GM23248 (cell line): Measurements from ENCODE around the gene GPR108. TPM values are rescaled to one million over a fixed set of nuclear protein-coding genes. Genes with fewer than 3 reads are reported as not detected.

ENCODE experiments used
- DNase-seq: peaks from one replicate; pipeline ENCODE4 v3.0.0-alpha.2; 2015
- H2AFZ ChIP-seq: fragments of 200-600 bp; sonication (generic); 2 replicates; pipeline ENCODE4 v1.6.1; 2016; ENCODE audit warnings: antibody characterized with exemption
- H3F3A ChIP-seq: fragments of 200-600 bp; sonication (generic); 2 replicates; pipeline ENCODE4 v1.6.1; 2016; ENCODE audit warnings: mild to moderate bottlenecking, antibody characterized with exemption, mixed run types; ENCODE audit not compliant: insufficient read depth
- H3K27ac ChIP-seq: fragments of 200-600 bp; sonication (generic); 2 replicates; pipeline ENCODE4 v1.5.1; 2016; ENCODE audit warnings: mild to moderate bottlenecking
- H3K27me3 ChIP-seq: fragments of 200-600 bp; sonication (generic); replicated peaks from 2 replicates; pipeline ENCODE4 v1.6.1; 2016; ENCODE audit warnings: mild to moderate bottlenecking; ENCODE audit not compliant: insufficient read depth
- H3K36me3 ChIP-seq: fragments of 200-600 bp; sonication (generic); 2 replicates; pipeline ENCODE4 v1.6.1; 2016; ENCODE audit warnings: low read depth, mild to moderate bottlenecking
- H3K4me1 ChIP-seq: fragments of 200-600 bp; sonication (generic); 2 replicates; pipeline ENCODE4 v1.6.1; 2016; ENCODE audit warnings: mild to moderate bottlenecking; ENCODE audit not compliant: insufficient read depth
- H3K4me2 ChIP-seq: fragments of 200-600 bp; sonication (generic); one replicate; pipeline ENCODE4 v1.6.1; 2016; ENCODE audit warnings: mild to moderate bottlenecking; ENCODE audit not compliant: unreplicated experiment
- H3K4me3 ChIP-seq: fragments of 200-600 bp; sonication (generic); 2 replicates; pipeline ENCODE4 v1.5.1; 2016; ENCODE audit warnings: mild to moderate bottlenecking
- H3K79me2 ChIP-seq: fragments of 200-600 bp; sonication (generic); 2 replicates; pipeline ENCODE4 v1.6.1; 2016; ENCODE audit warnings: mild to moderate bottlenecking; ENCODE audit not compliant: insufficient read depth
- H3K9ac ChIP-seq: fragments of 200-600 bp; sonication (generic); 2 replicates; pipeline ENCODE4 v1.6.1; 2016; ENCODE audit warnings: mild to moderate bottlenecking
- H3K9me2 ChIP-seq: fragments of 200-600 bp; sonication (generic); 2 replicates; pipeline ENCODE4 v1.6.1; 2016; ENCODE audit warnings: mixed run types, mild to moderate bottlenecking, moderate library complexity; ENCODE audit not compliant: insufficient read depth
- H3K9me3 ChIP-seq: fragments of 200-600 bp; sonication (generic); one replicate; pipeline ENCODE4 v1.6.1; 2017; ENCODE audit warnings: low read depth
- H4K20me1 ChIP-seq: fragments of 200-600 bp; sonication (generic); 2 replicates; pipeline ENCODE4 v1.6.0; 2016; ENCODE audit not compliant: insufficient read depth
- EZH2 ChIP-seq: fragments of 200-600 bp; sonication (generic); IDR thresholded peaks from 2 replicates; pipeline ENCODE4 v1.6.1; 2018; ENCODE audit warnings: antibody characterized with exemption, mild to moderate bottlenecking; ENCODE audit not compliant: insufficient read depth, poor library complexity, severe bottlenecking
- EZH2phosphoT487 ChIP-seq: fragments of 200-600 bp; sonication (generic); IDR thresholded peaks from 2 replicates; pipeline ENCODE4 v1.6.1; 2018; ENCODE audit warnings: antibody characterized with exemption, moderate library complexity, mild to moderate bottlenecking, low read depth; ENCODE audit not compliant: insufficient read depth
- WGBS, 2 experiments: methylation state at CpG; one replicate each; pipeline ENCODE4 v1.1.6; 2015 to 2017; ENCODE audit warnings: low lambda C conversion rate in 2 of 2, low coverage in 1 of 2; ENCODE audit errors: missing lambda C conversion rate in 2 of 2; 5-methylcytosine and 5-hydroxymethylcytosine counted together
- in situ Hi-C: fragments of 300-500 bp; cut with MboI; formaldehyde crosslinking; loops from 2 replicates; pipeline ENCODE4 v1.15.0; 2020
- polyA plus RNA-seq: library from polyadenylated mRNA; unstranded; fragments of >200 nt; fragmentation: Nextera tagmentation; extraction: Ambion mirVana; gene quantifications from 2 replicates; pipeline ENCODE4 v1.2.1, GENCODE V29; 2016
- total RNA-seq: library from RNA; depleted of rRNA; stranded (reverse); fragments of >200 nt; shearing (Covaris generic); gene quantifications from 2 replicates; pipeline ENCODE4 v1.2.3, GENCODE V29; 2014; rRNA removed

GPR108 gene
- total RNA-seq: 75.7 and 77.3 TPM in 2 replicates
- 78.8 and 83.5 TPM in 2 replicates for polyA plus RNA-seq

GRCh38 chr19:6737284-6737872 is at the start of gene GPR108:
TSS of gene GPR108 (minus strand) at chr19:6737580. CDS start at chr19:6737576, 4 bp downstream.
- Histone ChIP-seq H3K4me3 (peak within 1 kb of the TSS; percentile 99), H3K36me3 (no peaks in the 10 kb centered on the region), H3K9ac (peak within 1 kb of the TSS; percentile 90), H3K27me3 (no peaks in the 10 kb centered on the region), H3K9me2 (no peaks in the 10 kb centered on the region), H3K27ac (peak within 1 kb of the TSS; percentile 77), H3K79me2 (peaks cover 39% of the 10 kb centered on the region), H3K4me2 (peak within 1 kb of the TSS; percentile 98), H3K9me3 (no peaks in the 10 kb centered on the region), H2AFZ (peak within 1 kb of the TSS; percentile 98), H3F3A (peaks cover 24% of the 10 kb centered on the region), H4K20me1 (no peaks in the 10 kb centered on the region), H3K4me1 (peaks cover 29% of the 10 kb centered on the region)
- in situ Hi-C loops: no loop called here
- 0 to 1% methylated on average over 23 to 50 of the region's 55 CpGs for WGBS, 2 experiments
- TF ChIP-seq EZH2phosphoT487 (no peak), EZH2 (no peak)
- DNase-seq: peak; percentile 100

DNA sequence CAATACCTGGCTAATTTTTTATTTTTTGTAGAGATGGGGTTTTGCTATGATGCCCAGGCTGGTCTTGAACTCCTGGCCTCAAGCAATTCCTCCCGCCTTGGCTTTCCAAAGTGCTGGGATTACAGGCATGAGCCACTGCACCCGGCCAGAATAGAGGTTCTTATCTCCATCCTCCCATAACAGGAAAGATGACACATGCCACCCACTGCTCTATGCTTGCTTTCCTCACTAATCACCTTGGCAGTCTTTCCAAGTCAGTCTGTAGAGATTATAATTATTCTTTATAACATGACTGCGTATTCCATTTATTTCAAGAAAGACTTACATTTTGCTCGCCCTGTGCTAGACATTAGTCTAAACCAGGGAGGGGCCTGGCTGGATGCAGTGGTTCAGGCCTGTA is 41.8 kb upstream of the GPR108 start:
- Histone ChIP-seq H2AFZ (no peak overlapping the region), H3K9me2 (no peaks in the 10 kb centered on the region), H3K4me1 (no peaks in the 10 kb centered on the region), H4K20me1 (no peaks in the 10 kb centered on the region), H3K9me3 (no peaks in the 10 kb centered on the region), H3K79me2 (no peaks in the 10 kb centered on the region), H3K27ac (no peak overlapping the region), H3K4me2 (no peak overlapping the region), H3K9ac (no peak overlapping the region), H3K27me3 (no peaks in the 10 kb centered on the region), H3K4me3 (no peak overlapping the region), H3K36me3 (no peaks in the 10 kb centered on the region), H3F3A (no peaks in the 10 kb centered on the region; the same call in 1 of the 2 replicates)
- in situ Hi-C loops: no loop called here
- TF ChIP-seq EZH2phosphoT487 (no peak), EZH2 (no peak)
- 62 to 66% methylated on average over 4 of the region's 4 CpGs for WGBS, 2 experiments
- peak; percentile 36 for DNase-seq

DNA sequence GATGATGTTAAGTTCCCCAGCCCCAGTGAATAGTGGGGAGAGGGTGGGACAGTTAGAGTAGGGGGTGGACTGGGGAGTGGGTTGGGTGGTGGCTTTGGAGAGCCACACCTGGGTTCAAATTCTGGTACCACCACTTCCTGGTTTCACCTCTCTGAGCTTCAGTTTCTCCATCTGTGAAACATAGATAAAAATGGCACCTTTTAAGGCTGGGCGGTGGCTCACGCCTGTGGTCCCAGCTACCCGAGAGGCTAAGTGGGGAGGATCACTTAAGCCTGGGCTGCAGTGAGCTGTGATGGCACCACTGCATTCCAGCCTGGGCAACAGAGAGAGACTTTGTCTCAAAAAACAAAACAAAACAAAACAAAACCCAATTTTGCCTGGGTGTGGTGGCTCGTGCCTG is 41.0 kb upstream of the GPR108 start:
- Histone ChIP-seq H3K4me1 (no peaks in the 10 kb centered on the region), H3K36me3 (no peaks in the 10 kb centered on the region), H3K4me3 (no peak overlapping the region), H3K27me3 (no peaks in the 10 kb centered on the region), H3F3A (no peaks in the 10 kb centered on the region; the same call in 1 of the 2 replicates), H4K20me1 (no peaks in the 10 kb centered on the region), H2AFZ (no peak overlapping the region), H3K9ac (no peak overlapping the region), H3K9me2 (no peaks in the 10 kb centered on the region), H3K79me2 (no peaks in the 10 kb centered on the region), H3K4me2 (no peak overlapping the region), H3K27ac (no peak overlapping the region), H3K9me3 (no peaks in the 10 kb centered on the region)
- in situ Hi-C loops: no loop called here
- no peak for DNase-seq
- TF ChIP-seq EZH2phosphoT487 (no peak), EZH2 (no peak)
- 16 to 24% methylated on average over 4 of the region's 4 CpGs for WGBS, 2 experiments

- H3K9ac ChIP-seq: no peak overlapping the region
- TF ChIP-seq EZH2phosphoT487 (no peak), EZH2 (no peak)
- no peaks in the 10 kb centered on the region; the same call in 1 of the 2 replicates for H3F3A ChIP-seq
- WGBS, 2 experiments: 54 to 73% methylated on average over 2 of the region's 2 CpGs
- H3K4me1 ChIP-seq: no peaks in the 10 kb centered on the region
- no peak overlapping the region for H3K4me2 ChIP-seq
- no peaks in the 10 kb centered on the region for H3K9me3 ChIP-seq
- H2AFZ ChIP-seq: no peak overlapping the region
- DNase-seq: no peak
- H3K4me3 ChIP-seq: no peak overlapping the region
- H3K9me2 ChIP-seq: no peaks in the 10 kb centered on the region
- H3K27me3 ChIP-seq: no peaks in the 10 kb centered on the region
- no peaks in the 10 kb centered on the region for H3K79me2 ChIP-seq
- no peak overlapping the region for H3K27ac ChIP-seq
- H3K36me3 ChIP-seq: no peaks in the 10 kb centered on the region
- no peaks in the 10 kb centered on the region for H4K20me1 ChIP-seq
- in situ Hi-C loops: no loop called here
Measured at GRCh38 chr19:6777434-6777833, 40.1 kb upstream of the GPR108 start.
